IPS DF 6.9 (cell line): ENCODE results near the gene OAS3.
"Not testable (repeated sequence)": the region's sequence is repeated elsewhere in the genome, so short reads cannot be mapped to it uniquely, and the experiment has no call there.

Source experiments
- DNase-seq: peaks from one replicate; pipeline ENCODE4 v3.0.0-alpha.2; 2013; ENCODE audit warnings: low read depth, low spot score
- H3K27ac ChIP-seq: one replicate; pipeline ENCODE4 v1.5.1; 2013; ENCODE audit warnings: low read length, control low read depth
- H3K27me3 ChIP-seq: 2 replicates; pipeline ENCODE4 v1.6.1; 2013; ENCODE audit warnings: mild to moderate bottlenecking, low read length; ENCODE audit not compliant: control insufficient read depth, insufficient read depth
- H3K36me3 ChIP-seq: 2 replicates; pipeline ENCODE4 v1.6.1; 2013; ENCODE audit warnings: low read length; ENCODE audit not compliant: control insufficient read depth, insufficient read depth
- H3K4me1 ChIP-seq: 2 replicates; pipeline ENCODE4 v1.6.1; 2013; ENCODE audit warnings: low read length; ENCODE audit not compliant: control insufficient read depth, insufficient read depth
- H3K4me3 ChIP-seq: 2 replicates; pipeline ENCODE4 v1.5.1; 2013; ENCODE audit warnings: mild to moderate bottlenecking, low read length
- H3K9me3 ChIP-seq: 2 replicates; pipeline ENCODE4 v1.6.1; 2013; ENCODE audit warnings: low read length, inconsistent platforms; ENCODE audit not compliant: control insufficient read depth, insufficient read depth
- WGBS: extraction: QIAGEN DNeasy Blood & Tissue Kit; methylation state at CpG from one replicate; pipeline ENCODE4 v1.1.7; 2013; ENCODE audit warnings: mixed read lengths, missing lambda C conversion rate; ENCODE audit not compliant: insufficient read length, insufficient coverage; 5-methylcytosine and 5-hydroxymethylcytosine counted together

OAS3 gene

GRCh38 chr12:112957125-112957524, 18.9 kb downstream of the OAS3 start:
- H3K27ac ChIP-seq, H3K36me3 ChIP-seq, H3K9me3 ChIP-seq, H3K4me1 ChIP-seq, DNase-seq, H3K27me3 ChIP-seq, H3K4me3 ChIP-seq: not testable (repeated sequence)
- WGBS: no CpG with 5 or more reads among the region's 4 CpGs

- H3K27me3 ChIP-seq: no peaks in the 10 kb centered on the region
- no peak for DNase-seq
- no CpG with 5 or more reads among the region's 7 CpGs for WGBS
- no peak overlapping the region for H3K4me3 ChIP-seq
- H3K9me3 ChIP-seq: no peaks in the 10 kb centered on the region
- H3K36me3 ChIP-seq: no peaks in the 10 kb centered on the region
- H3K27ac ChIP-seq: no peak overlapping the region
- H3K4me1 ChIP-seq: no peaks in the 10 kb centered on the region
Observed at GRCh38 chr12:112961074-112961473, 22.8 kb downstream of the OAS3 start.

- H3K4me1 ChIP-seq: no peaks in the 10 kb centered on the region
- no peaks in the 10 kb centered on the region for H3K27me3 ChIP-seq
- WGBS: no CpG with 5 or more reads among the region's 4 CpGs
- H3K36me3 ChIP-seq: no peaks in the 10 kb centered on the region
- no peak overlapping the region for H3K4me3 ChIP-seq
- H3K27ac ChIP-seq: no peak overlapping the region
- H3K9me3 ChIP-seq: no peaks in the 10 kb centered on the region
- no peak for DNase-seq
Observed at GRCh38 chr12:112961536-112961935, 23.3 kb downstream of the OAS3 start.

- Histone ChIP-seq H3K27me3 (no peaks in the 10 kb centered on the region), H3K27ac (no peak overlapping the region), H3K4me1 (no peaks in the 10 kb centered on the region), H3K36me3 (no peaks in the 10 kb centered on the region), H3K9me3 (no peaks in the 10 kb centered on the region), H3K4me3 (no peak overlapping the region)
- DNase-seq: no peak
- no CpG with 5 or more reads among the region's 7 CpGs for WGBS
Observed at GRCh38 chr12:112962561-112962960, 24.3 kb downstream of the OAS3 start.

GRCh38 chr12:112963227-112963861, 25.1 kb downstream of the OAS3 start:
- no peaks in the 10 kb centered on the region for H3K27me3 ChIP-seq
- no peaks in the 10 kb centered on the region for H3K36me3 ChIP-seq
- no peaks in the 10 kb centered on the region for H3K4me1 ChIP-seq

GRCh38 chr12:112964067-112964670, 25.9 kb downstream of the OAS3 start:
- Histone ChIP-seq H3K4me1 (no peaks in the 10 kb centered on the region), H3K27ac (no peak overlapping the region), H3K36me3 (no peaks in the 10 kb centered on the region), H3K27me3 (no peaks in the 10 kb centered on the region), H3K4me3 (no peak overlapping the region), H3K9me3 (no peaks in the 10 kb centered on the region)
- no CpG with 5 or more reads among the region's 6 CpGs for WGBS
- no peak for DNase-seq

More at GRCh38 chr12:112963227-112963861, 25.1 kb downstream of the OAS3 start:
- no CpG with 5 or more reads among the region's 14 CpGs for WGBS
- Histone ChIP-seq H3K27ac (no peak overlapping the region), H3K4me3 (no peak overlapping the region), H3K9me3 (no peaks in the 10 kb centered on the region)
- no peak for DNase-seq

- no peak for DNase-seq
- Histone ChIP-seq H3K36me3 (no peaks in the 10 kb centered on the region), H3K27me3 (no peaks in the 10 kb centered on the region), H3K4me1 (no peaks in the 10 kb centered on the region), H3K27ac (no peak overlapping the region), H3K4me3 (no peak overlapping the region), H3K9me3 (no peaks in the 10 kb centered on the region)
- no CpG with 5 or more reads among the region's 4 CpGs for WGBS
Observed at GRCh38 chr12:112964915-112965314, 26.6 kb downstream of the OAS3 start.

- Histone ChIP-seq H3K36me3 (no peaks in the 10 kb centered on the region), H3K9me3 (no peaks in the 10 kb centered on the region), H3K4me1 (no peaks in the 10 kb centered on the region), H3K27me3 (no peaks in the 10 kb centered on the region), H3K27ac (no peak overlapping the region), H3K4me3 (no peak overlapping the region)
- DNase-seq: no peak
- WGBS: no CpG with 5 or more reads among the region's 15 CpGs
Observed at GRCh38 chr12:112965643-112966042, 27.4 kb downstream of the OAS3 start.

- Histone ChIP-seq H3K27me3 (no peaks in the 10 kb centered on the region), H3K4me1 (no peaks in the 10 kb centered on the region), H3K4me3 (no peak overlapping the region), H3K36me3 (no peaks in the 10 kb centered on the region), H3K27ac (no peak overlapping the region), H3K9me3 (no peaks in the 10 kb centered on the region)
- WGBS: no CpG with 5 or more reads among the region's 9 CpGs
- DNase-seq: no peak
Observed at GRCh38 chr12:112967306-112967705, 29.0 kb downstream of the OAS3 start.

GRCh38 chr12:112967858-112968257, 29.6 kb downstream of the OAS3 start:
- H3K27me3 ChIP-seq: no peaks in the 10 kb centered on the region
- H3K27ac ChIP-seq: no peak overlapping the region
- no peaks in the 10 kb centered on the region for H3K36me3 ChIP-seq
- WGBS: no CpG with 5 or more reads among the region's 7 CpGs
- no peaks in the 10 kb centered on the region for H3K9me3 ChIP-seq
- DNase-seq: no peak
- no peak overlapping the region for H3K4me3 ChIP-seq
- no peaks in the 10 kb centered on the region for H3K4me1 ChIP-seq
